ENCODE data around the gene TMEM270.

GRCh38 chr7:73828972-73829371 is 32.0 kb upstream of the TMEM270 start:
- TF ChIP-seq CTCF (IDR thresholded peaks at IDR 0.05) (no peak), POLR2A (IDR thresholded peaks at IDR 0.05) (no peak)
